AG20443 (cell line): ENCODE data around the gene RARB.

Source experiments
- DNase-seq: peaks from one replicate; pipeline ENCODE4 v3.0.0; 2012; ENCODE audit warnings: low spot score, mixed read lengths

RARB gene

GRCh38 chr3:25423780-25424588, 4.1 kb upstream of the RARB start:
- DNase-seq = peak; percentile 32

DNA sequence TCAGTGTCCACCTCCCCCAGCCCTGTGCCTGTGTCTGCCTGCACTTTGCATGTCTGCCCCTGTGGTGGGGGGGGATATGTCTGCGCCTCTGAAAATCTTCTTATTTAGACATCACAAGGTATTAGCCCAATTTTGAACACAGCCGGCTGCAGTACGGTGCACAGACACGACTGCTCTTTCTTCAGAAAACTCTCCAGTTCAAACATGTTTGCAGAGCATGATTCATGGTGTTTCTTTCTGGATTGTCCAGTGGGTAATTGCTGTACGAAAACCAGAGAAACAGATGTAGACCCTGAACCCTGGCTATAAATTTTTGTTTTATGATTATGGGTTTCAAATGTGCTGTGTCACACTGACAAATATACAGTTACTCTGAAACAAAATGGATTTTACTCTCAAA, 3.4 kb upstream of the RARB start:
- DNase-seq = no peak

GRCh38 chr3:25426408-25426807, 1.7 kb upstream of the RARB start:
- no peak for DNase-seq

GRCh38 chr3:25427155-25427554, 908 bp upstream of the RARB start:
- DNase-seq = no peak

DNA sequence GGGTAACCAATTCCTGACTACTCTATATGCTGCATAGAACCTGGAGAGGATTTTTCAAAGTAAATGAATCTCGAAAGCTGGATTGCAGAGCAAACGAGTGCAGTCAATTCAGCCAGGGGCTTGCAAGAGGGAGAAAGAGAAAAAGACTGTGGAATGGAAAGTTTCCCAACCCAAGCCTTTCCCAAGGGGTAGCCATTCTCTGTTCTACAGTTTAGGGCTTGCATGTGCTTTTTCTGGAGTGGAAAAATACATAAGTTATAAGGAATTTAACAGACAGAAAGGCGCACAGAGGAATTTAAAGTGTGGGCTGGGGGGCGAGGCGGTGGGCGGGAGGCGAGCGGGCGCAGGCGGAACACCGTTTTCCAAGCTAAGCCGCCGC, 511 bp upstream of the RARB start:
- peak; percentile 30 for DNase-seq

DNA sequence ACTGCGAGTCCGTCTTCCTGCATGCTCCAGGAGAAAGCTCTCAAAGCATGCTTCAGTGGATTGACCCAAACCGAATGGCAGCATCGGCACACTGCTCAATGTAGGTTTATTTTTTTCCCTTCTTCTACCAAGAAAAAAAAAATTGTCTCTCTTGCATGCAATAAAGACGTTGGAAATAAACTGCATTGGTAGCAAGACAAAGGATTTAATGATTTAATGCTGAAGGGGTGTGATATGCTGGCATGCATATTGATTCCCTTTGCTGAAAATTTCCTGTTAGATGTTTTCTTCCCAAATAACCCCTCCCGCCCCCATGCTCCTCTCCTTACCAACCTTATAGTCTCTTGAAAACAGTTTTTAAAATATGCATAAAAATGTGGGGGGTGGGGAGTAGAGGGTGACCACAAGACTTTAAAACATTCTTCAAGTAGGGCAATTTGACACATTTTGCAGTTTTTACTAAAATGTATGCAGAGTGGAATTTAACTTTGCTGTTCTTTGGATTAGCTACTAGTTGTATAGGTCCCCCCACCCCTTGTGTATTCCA, 799 bp downstream of the RARB start:
- DNase-seq = no peak

DNA sequence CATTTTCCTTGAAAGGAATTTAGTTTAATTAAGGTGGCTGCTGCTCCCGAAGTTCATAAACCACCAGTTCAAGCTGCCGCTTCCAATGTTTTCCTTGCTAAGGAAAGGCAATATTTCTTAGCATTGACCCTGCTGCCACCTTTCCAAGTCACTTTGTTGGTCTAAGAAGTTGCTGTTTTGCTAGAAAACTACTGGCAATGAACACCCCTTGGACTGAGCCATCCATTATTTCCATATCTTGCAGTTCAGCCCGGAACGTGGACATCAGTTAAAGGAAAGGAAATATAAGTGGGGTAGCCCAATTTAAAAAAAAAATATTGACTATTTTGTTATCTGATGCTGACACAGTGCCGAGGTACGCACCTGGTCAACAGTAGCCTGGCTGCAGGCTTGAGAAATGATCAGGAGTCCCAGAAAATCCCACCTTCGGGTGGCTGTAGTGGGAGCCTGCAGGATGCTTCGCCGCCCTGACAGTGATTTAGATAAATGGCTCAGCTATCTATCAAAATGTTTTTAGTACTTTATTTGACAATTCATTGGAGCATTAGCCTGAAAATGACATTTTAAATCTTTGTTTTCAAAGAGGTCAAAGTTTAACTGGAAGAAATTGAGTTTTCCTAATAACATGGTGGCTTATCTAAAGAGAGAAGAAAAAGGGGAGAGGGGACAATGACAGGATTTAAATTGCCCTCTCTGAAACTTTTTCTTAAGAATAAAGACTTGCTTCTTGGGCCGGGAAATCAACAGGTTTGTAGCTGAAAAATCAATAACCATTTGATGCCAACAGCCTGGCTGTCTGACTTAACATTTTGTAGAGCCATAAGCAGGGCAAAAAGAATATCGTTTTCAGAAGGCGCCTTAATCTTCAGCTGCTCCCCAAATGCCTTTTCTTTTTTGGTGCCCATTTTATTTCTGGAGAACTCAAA, 1.6 kb downstream of the RARB start:
- DNase-seq = no peak

DNA sequence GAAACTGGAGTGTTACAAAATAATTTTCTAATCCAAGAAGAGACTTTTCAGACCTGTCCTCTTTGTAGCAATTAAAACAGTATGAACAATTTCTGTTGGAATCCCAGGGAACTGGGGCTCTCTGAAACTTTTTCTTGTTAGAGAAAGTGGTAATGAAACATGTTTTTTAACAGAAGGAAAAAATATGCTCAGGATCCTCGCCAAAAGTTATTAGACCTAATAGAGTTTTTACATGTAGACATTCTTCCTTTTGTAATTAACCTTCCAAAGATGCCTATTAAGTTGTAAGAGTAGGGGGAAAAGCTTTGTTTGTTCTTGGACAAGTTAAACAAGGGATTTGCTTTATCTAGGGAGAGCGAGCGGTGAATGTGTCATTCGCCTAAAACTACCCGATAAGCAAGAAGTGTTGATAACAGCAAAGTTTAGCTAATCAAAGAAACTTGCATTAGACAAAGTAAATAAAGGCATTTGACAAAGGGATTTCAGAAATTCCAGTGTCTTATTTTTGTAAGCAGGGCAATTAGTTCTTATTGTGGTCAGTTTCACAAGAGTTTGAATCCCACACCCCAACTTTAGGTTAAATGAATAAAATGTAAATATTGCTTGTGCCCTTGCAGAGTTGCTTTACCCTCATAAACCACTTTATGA, 2.3 kb downstream of the RARB start:
- no peak for DNase-seq

- DNase-seq = no peak
These were observed 3.1 kb downstream of the RARB start for GRCh38 chr3:25430935-25431770.

DNA sequence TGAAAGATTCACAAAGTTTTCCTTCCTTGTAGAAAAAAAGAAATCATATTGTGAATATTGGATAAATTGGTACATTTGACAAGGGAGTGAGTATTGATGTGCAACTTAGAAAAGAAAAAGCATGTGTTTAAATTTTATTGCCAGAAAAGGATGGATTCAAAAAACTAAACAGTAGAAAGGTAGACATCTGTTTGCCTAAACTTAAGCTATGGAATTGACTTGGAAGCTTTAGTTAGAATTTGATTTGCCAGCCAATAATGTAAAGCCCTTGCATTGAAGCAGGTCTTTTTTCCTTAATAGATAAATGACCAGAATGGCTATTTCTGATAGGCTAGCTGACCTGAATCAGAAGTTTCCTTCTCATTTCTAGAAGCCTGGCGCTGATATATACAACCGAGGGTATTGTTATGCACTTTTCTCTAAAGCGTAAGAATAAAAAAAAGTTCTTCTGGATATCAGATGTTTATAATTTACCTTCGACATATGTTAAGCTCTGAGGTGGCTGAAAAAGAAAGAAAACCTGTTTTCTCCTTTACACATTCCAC, 4.2 kb downstream of the RARB start:
- DNase-seq = no peak

GRCh38 chr3:25433106-25433505, 5.0 kb downstream of the RARB start:
- no peak for DNase-seq

- no peak for DNase-seq
These were observed 5.8 kb downstream of the RARB start for GRCh38 chr3:25433868-25434267.

- DNase-seq = no peak
These were observed 9.9 kb downstream of the RARB start for GRCh38 chr3:25437953-25438352.

DNA sequence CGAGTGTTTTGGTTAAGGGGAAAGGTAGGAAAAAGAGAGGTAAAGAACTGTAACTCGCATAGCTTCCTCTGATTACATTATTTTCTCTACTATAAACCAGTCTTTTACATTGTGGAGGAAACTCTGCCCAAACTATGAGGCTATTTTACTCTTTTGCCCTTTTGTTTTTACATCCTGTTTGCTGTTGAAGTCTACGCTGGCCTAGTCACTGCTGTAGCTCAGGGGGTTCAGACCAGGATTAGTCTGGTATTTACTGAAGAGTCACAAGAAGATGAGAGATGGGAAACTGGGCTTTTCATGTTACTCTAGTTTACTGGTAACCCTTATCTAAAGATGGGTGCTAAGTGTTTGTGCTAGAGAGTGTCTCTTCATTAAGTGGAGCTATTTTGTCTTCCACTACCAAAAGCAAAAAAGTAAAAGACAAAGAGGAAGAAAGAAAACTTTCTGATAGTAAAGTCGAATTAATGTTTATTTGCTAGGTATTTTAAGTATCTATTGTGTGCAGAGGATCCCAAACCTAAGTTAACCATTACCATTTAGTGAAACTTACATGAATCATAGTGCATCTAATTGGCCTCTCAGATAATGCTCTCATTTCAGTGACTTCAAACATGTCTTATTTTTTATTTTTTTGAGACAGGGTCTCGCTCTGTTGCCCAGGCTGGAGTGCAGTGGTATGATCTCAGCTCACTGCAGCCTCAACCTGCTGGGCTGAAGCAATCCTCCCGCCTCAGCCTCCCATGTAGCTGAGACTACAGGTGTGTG, 10.9 kb downstream of the RARB start:
- no peak for DNase-seq

DNA sequence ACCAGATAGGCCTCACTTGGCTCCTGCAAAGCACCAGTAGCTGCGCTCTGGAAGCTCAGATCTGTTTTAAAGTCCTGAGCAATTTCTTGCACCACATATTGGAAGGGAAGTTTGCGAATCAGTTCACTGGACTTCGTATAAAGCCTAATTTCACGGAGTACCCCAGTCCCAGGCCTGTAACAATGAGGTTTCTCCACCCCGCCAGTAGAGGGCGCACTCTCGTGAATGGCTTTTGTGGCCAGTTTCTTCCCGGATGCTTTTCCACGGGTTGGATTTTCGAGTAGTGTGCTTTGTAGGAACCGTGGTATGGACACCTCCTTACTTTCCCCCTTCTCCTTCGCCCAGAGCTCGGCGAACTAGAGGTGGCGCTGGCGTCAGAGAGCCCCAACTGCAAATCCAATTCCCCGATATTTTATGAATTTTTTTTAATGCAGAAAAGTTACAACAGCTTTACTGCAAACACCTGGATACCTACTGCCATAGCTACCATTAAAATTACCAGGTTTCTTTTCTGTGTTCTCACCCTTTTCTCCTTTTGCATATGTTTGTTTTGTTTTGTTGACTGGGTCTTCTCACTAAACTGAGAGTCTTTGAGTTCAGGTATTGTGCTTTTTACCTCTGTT, 13.3 kb downstream of the RARB start:
- DNase-seq = no peak

GRCh38 chr3:25442486-25442885, 14.4 kb downstream of the RARB start:
- no peak for DNase-seq

DNA sequence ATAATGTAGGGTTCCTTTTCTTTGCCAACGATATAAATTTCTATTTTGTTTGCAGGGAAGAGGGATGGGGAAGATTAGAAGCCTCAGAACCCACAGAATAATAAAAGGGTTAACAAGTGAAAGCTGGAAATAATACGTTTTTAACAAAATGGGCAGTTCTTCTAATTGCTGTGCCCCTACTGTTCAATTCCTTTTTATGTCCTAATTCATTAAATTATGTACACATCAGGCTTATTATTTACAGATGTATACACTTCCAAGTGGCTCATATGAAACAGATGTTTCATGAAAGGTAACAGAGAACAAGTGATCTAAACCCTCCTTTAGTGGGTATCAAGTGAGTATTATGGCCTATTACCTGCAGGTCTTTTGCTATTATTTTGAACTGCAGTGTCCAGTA, 16.2 kb downstream of the RARB start:
- no peak for DNase-seq

- DNase-seq = no peak
These were observed 17.7 kb downstream of the RARB start for GRCh38 chr3:25445731-25446130.

DNA sequence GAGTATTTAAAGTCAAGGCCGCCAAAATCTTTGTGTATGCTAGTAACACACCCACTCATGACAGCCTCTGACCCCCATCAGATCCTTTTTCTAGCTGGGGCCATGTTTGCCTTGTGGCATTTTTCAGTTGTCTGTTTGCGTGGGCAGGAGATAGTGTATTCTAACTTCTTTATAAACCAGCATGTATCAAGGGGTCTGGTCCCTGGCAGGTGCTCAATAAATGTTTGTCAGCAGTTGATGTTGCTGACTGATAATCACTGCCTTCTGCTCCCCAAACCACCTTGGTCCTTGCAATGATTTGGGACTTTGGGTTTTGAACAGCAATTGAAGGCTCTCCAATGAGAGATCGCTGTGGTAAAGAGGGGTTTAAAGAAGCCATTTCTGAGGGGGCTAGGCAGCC, 19.2 kb downstream of the RARB start:
- DNase-seq = no peak

- no peak for DNase-seq
These were observed 19.9 kb downstream of the RARB start for GRCh38 chr3:25447925-25448324.
